ENCODE measurements around the gene MAPK6.
"Not testable (repeated sequence)": the region's sequence is repeated elsewhere in the genome, so short reads cannot be mapped to it uniquely, and the experiment has no call there.

MAPK6 gene

GRCh38 chr15:52083603-52084002 lies 64.6 kb downstream of the MAPK6 start:
- no peak for DNase-seq

- no peak for DNase-seq
These were observed 66.3 kb downstream of the MAPK6 start for GRCh38 chr15:52085299-52085698.

GRCh38 chr15:52086011-52086786 lies 67.2 kb downstream of the MAPK6 start:
- no peak for DNase-seq

GRCh38 chr15:52090193-52090592 lies 71.2 kb downstream of the MAPK6 start:
- no peak for DNase-seq

GRCh38 chr15:52093167-52093538 lies 74.1 kb downstream of the MAPK6 start:
- DNase-seq, result no peak

- DNase-seq, result no peak
These were observed 74.8 kb downstream of the MAPK6 start for GRCh38 chr15:52093539-52094510.

- no peak for DNase-seq
These were observed 76.0 kb downstream of the MAPK6 start for GRCh38 chr15:52094811-52095584.

- no peak for DNase-seq
These were observed 76.7 kb downstream of the MAPK6 start for GRCh38 chr15:52095597-52096262.

- not testable (repeated sequence) for DNase-seq
These were observed 77.5 kb downstream of the MAPK6 start for GRCh38 chr15:52096536-52096935.

- DNase-seq, result no peak
These were observed 78.2 kb downstream of the MAPK6 start for GRCh38 chr15:52097180-52097579.

GRCh38 chr15:52098323-52098722 lies 79.3 kb downstream of the MAPK6 start:
- no peak for DNase-seq

GRCh38 chr15:52099651-52100272 lies 80.7 kb downstream of the MAPK6 start:
- no peak for DNase-seq

- no peak for DNase-seq
These were observed 81.9 kb downstream of the MAPK6 start for GRCh38 chr15:52100807-52101442.

GRCh38 chr15:52101542-52102323 lies 82.7 kb downstream of the MAPK6 start:
- DNase-seq, result no peak

- no peak for DNase-seq
These were observed 83.4 kb downstream of the MAPK6 start for GRCh38 chr15:52102463-52102862.

GRCh38 chr15:52103217-52104207 lies 84.5 kb downstream of the MAPK6 start:
- DNase-seq, result no peak

- no peak for DNase-seq
These were observed 85.5 kb downstream of the MAPK6 start for GRCh38 chr15:52104532-52105004.

- DNase-seq, result no peak
These were observed 86.8 kb downstream of the MAPK6 start for GRCh38 chr15:52105846-52106245.

- DNase-seq, result no peak
These were observed 87.6 kb downstream of the MAPK6 start for GRCh38 chr15:52106641-52107040.
